ENCODE measurements around the gene SDSL.

The SDSL gene

GRCh38 chr12:113439301-113439597 is 17.1 kb downstream of the SDSL start:
- DNase-seq (ENCODE audit: extremely low spot score), result no peak
- ChIA-PET CTCF (no interaction called here), POLR2A (no interaction called here)
- TF ChIP-seq ELF4 (IDR thresholded peaks at IDR 0.05) (no peak), NFRKB (IDR thresholded peaks at IDR 0.05) (no peak), SP1 (IDR thresholded peaks at IDR 0.05) (no peak), HDGF (IDR thresholded peaks at IDR 0.05; ENCODE audit: borderline replicate concordance) (no peak), TARDBP (IDR thresholded peaks at IDR 0.05) (no peak), FOXA1 (IDR thresholded peaks at IDR 0.05) (no peak), FOXM1 (IDR thresholded peaks at IDR 0.05; ENCODE audit: borderline replicate concordance) (no peak), LEF1 (IDR thresholded peaks at IDR 0.05; ENCODE audit: borderline replicate concordance) (no peak), PKNOX1 (IDR thresholded peaks at IDR 0.05) (no peak), FOXK2 (IDR thresholded peaks at IDR 0.05) (no peak), L3MBTL2 (conservative IDR thresholded peaks at IDR 0.05) (no peak), BHLHE40 (IDR thresholded peaks at IDR 0.05; ENCODE audit: borderline replicate concordance) (no peak), ZNF384 (IDR thresholded peaks at IDR 0.05) (no peak), SUZ12 (IDR thresholded peaks at IDR 0.05) (no peak), CTBP1 (IDR thresholded peaks at IDR 0.05; ENCODE audit: borderline replicate concordance) (no peak), ARNT (IDR thresholded peaks at IDR 0.05) (no peak)

DNA sequence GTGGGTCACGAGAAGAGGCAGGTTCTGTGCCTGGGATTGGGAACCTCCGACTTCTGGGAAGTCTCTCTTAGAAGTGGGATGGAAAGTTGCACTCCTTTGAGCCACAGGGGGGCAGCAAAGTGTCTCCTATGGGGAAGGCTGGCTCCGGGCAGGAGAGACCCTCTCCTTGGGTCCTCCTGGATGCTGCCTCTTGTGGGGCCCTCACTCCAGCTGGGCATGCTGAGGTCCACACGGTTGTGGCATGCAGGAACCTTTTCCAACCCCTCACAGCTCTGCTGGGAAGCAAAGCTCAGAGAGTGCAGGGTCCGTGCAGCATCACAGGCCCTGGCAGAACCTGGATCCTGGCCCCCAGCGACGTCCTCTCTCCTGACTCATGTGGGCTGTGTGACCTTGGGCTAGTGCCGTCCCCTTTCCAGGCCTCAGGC is 17.4 kb downstream of the SDSL start:
- no peak for TF ChIP-seq CTBP1 (IDR thresholded peaks at IDR 0.05; ENCODE audit: borderline replicate concordance)
- TF ChIP-seq HDGF (IDR thresholded peaks at IDR 0.05; ENCODE audit: borderline replicate concordance), result no peak
- TF ChIP-seq L3MBTL2 (conservative IDR thresholded peaks at IDR 0.05), result no peak
- no peak for TF ChIP-seq TARDBP (IDR thresholded peaks at IDR 0.05)
- no peak for TF ChIP-seq ELF4 (IDR thresholded peaks at IDR 0.05)
- no peak for TF ChIP-seq SP1 (IDR thresholded peaks at IDR 0.05)
- no peak for TF ChIP-seq BHLHE40 (IDR thresholded peaks at IDR 0.05; ENCODE audit: borderline replicate concordance)
- no peak for TF ChIP-seq ZNF384 (IDR thresholded peaks at IDR 0.05)
- TF ChIP-seq ARNT (IDR thresholded peaks at IDR 0.05), result no peak
- ChIA-PET POLR2A (no interaction called here), CTCF (no interaction called here)
- peak; percentile 73 for DNase-seq (ENCODE audit: extremely low spot score)

- CTCF ChIA-PET, result no interaction called here
- DNase-seq (ENCODE audit: extremely low spot score), result no peak
- POLR2A ChIA-PET, result no interaction called here
- TF ChIP-seq SUZ12 (IDR thresholded peaks at IDR 0.05), result no peak
- no peak for TF ChIP-seq FOXK2 (IDR thresholded peaks at IDR 0.05)
- TF ChIP-seq FOXM1 (IDR thresholded peaks at IDR 0.05; ENCODE audit: borderline replicate concordance), result no peak
- TF ChIP-seq FOXA1 (IDR thresholded peaks at IDR 0.05), result no peak
- no peak for TF ChIP-seq BHLHE40 (IDR thresholded peaks at IDR 0.05; ENCODE audit: borderline replicate concordance)
- TF ChIP-seq ZNF384 (IDR thresholded peaks at IDR 0.05), result no peak
- TF ChIP-seq L3MBTL2 (conservative IDR thresholded peaks at IDR 0.05), result no peak
- TF ChIP-seq TARDBP (IDR thresholded peaks at IDR 0.05), result no peak
- no peak for TF ChIP-seq ELF4 (IDR thresholded peaks at IDR 0.05)
- TF ChIP-seq ARNT (IDR thresholded peaks at IDR 0.05), result no peak
- TF ChIP-seq LEF1 (IDR thresholded peaks at IDR 0.05; ENCODE audit: borderline replicate concordance), result no peak
- no peak for TF ChIP-seq CTBP1 (IDR thresholded peaks at IDR 0.05; ENCODE audit: borderline replicate concordance)
- TF ChIP-seq PKNOX1 (IDR thresholded peaks at IDR 0.05), result no peak
- TF ChIP-seq HDGF (IDR thresholded peaks at IDR 0.05; ENCODE audit: borderline replicate concordance), result no peak
- TF ChIP-seq SP1 (IDR thresholded peaks at IDR 0.05), result no peak
- TF ChIP-seq NFRKB (IDR thresholded peaks at IDR 0.05), result no peak
Measured at GRCh38 chr12:113440336-113440735, 18.2 kb downstream of the SDSL start.

DNA sequence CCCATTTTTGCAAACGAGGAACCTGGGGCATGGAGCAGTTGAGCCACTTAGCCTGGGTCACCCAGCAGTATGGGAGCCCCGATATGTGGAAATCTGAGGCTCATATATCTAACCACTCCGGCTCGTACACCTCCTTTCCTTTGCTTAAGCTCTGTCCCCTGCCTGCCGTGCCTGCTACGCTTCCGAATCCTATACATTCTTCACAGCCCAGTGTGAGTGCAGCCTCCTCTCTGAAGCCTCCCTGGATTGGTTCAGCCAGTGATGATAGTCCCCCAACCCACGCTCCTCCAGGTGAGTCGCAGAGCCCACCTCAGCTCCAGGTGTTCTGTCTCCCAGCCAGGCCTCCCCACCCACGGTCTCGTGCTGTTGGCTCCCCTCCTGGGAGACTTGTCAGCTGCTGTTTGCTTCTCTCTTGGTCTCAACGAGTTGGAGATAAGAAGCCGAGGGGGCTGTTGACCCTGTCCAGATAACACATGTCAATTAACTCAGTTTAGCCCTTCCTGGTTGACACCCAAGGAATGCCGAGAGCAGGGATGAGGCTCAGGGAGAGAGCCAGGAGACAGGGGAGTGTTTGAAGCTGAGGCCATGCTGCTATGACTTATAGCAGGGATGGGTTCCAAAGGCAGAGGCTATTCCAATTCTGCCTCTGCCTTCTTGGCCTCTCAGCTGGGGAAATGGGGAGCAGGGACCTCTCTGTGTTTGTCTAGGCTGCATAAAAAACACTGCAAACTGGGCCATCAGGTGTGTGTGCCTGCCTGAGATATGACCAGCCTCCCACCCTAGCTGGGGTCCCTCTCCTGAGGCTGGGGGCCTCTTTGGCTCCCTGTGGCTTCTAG is 19.0 kb downstream of the SDSL start:
- no peak for TF ChIP-seq BHLHE40 (IDR thresholded peaks at IDR 0.05; ENCODE audit: borderline replicate concordance)
- TF ChIP-seq CTBP1 (IDR thresholded peaks at IDR 0.05; ENCODE audit: borderline replicate concordance), result no peak
- TF ChIP-seq HDGF (IDR thresholded peaks at IDR 0.05; ENCODE audit: borderline replicate concordance), result no peak
- ChIA-PET CTCF (interaction anchor here (0.6 to 0.7 kb wide), 2 partner anchors 21 to 36 kb away, joined by 3 to 4 read pairs; no protein-coding TSS in a partner anchor), POLR2A (no interaction called here)
- no peak for DNase-seq (ENCODE audit: extremely low spot score)

GRCh38 chr12:113443030-113443539 is 20.9 kb downstream of the SDSL start:
- DNase-seq (ENCODE audit: extremely low spot score), result no peak
- CTCF ChIA-PET, result interaction anchor here (1.0 kb wide), 1 partner anchor 17 kb away, joined by 3 read pairs; no protein-coding TSS in a partner anchor
- POLR2A ChIA-PET, result no interaction called here
- no peak for TF ChIP-seq BHLHE40 (IDR thresholded peaks at IDR 0.05; ENCODE audit: borderline replicate concordance)
- TF ChIP-seq SP1 (IDR thresholded peaks at IDR 0.05), result no peak
- no peak for TF ChIP-seq SUZ12 (IDR thresholded peaks at IDR 0.05)
- no peak for TF ChIP-seq CTBP1 (IDR thresholded peaks at IDR 0.05; ENCODE audit: borderline replicate concordance)
- TF ChIP-seq ELF4 (IDR thresholded peaks at IDR 0.05), result no peak
- TF ChIP-seq L3MBTL2 (conservative IDR thresholded peaks at IDR 0.05), result no peak
- TF ChIP-seq FOXM1 (IDR thresholded peaks at IDR 0.05; ENCODE audit: borderline replicate concordance), result no peak
- TF ChIP-seq LEF1 (IDR thresholded peaks at IDR 0.05; ENCODE audit: borderline replicate concordance), result no peak
- no peak for TF ChIP-seq NFRKB (IDR thresholded peaks at IDR 0.05)
- TF ChIP-seq TARDBP (IDR thresholded peaks at IDR 0.05), result no peak
- no peak for TF ChIP-seq HDGF (IDR thresholded peaks at IDR 0.05; ENCODE audit: borderline replicate concordance)
- no peak for TF ChIP-seq FOXA1 (IDR thresholded peaks at IDR 0.05)
- no peak for TF ChIP-seq ARNT (IDR thresholded peaks at IDR 0.05)
- no peak for TF ChIP-seq FOXK2 (IDR thresholded peaks at IDR 0.05)
- no peak for TF ChIP-seq PKNOX1 (IDR thresholded peaks at IDR 0.05)
- no peak for TF ChIP-seq ZNF384 (IDR thresholded peaks at IDR 0.05)

Data from HEK293T (cell line).